HG02623 (cell line): ENCODE measurements around the gene ISM1.
A peak's percentile ranks its signal among the peaks of the same experiment; 100 is the strongest.

ENCODE experiments used
- ATAC-seq: cut with Tn5 transposase; IDR thresholded peaks from one replicate; pipeline ENCODE4 v1.9.1; 2021; ENCODE audit warnings: moderate library complexity; ENCODE audit not compliant: unreplicated experiment

ISM1 gene

DNA sequence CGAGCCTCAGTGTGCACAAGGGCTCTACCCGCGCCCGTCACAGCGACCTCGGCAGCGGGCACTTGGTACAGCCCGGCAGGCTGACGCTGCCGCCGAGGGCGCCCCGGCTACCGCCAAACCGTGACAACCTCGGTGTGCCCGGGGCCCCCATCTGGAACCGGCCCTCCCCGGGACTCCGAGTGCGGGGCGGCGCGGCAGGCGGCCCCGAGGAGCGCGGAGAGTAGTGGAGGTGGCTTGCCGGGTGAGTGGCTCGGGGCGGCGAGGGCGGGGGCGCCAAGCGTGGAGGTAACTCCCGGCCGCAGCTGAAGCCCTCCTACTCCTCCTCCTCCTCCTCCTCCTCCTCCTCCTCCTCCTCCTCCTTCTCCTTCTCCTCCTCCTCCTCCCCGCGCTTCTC lies at the start of gene ISM1:
Gene ISM1, plus strand, starts transcription at position 371 of the 394 bp plus-strand sequence. CDS start 503 bp downstream, outside the sequence.
- ATAC-seq, result no peak

DNA sequence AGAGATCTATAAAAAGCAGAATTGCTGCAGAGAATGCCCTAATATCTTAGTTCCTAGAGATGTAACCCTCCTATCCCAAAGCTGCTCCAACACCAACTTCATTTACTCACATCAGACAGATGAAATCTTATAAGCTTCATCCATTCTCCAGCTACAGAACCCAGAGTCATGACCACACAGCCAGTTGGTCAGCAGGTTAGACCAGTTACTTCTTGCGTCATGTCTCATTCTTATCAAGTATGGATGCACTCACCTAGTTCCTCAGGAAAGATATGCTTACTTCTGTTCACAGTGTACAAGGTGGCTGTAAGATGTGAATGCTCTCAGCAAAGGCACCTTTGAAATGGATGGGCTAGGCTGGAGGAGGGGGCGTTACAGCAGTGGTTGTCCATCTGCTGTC lies 47.9 kb upstream of the ISM1 start:
- no peak for ATAC-seq

DNA sequence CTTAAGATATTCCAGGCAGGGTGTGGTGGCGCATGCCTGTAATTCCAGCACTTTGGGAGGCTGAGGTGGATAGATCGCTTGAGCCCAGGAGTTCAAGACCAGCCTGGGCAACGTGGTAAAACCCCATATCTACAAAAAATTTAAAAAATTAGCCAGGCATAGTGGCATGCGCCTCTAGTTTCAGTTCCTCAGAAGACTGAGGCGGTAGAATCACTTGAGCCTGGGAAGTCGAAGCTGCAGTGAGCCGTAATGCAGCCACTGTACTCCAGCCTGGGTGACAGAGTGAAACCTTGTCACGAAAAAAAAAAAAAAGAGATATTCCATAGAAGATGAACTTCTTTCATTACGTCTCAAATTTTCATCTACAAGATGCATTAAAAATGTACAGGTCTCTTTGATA lies 46.7 kb upstream of the ISM1 start:
- peak; percentile 75 for ATAC-seq

DNA sequence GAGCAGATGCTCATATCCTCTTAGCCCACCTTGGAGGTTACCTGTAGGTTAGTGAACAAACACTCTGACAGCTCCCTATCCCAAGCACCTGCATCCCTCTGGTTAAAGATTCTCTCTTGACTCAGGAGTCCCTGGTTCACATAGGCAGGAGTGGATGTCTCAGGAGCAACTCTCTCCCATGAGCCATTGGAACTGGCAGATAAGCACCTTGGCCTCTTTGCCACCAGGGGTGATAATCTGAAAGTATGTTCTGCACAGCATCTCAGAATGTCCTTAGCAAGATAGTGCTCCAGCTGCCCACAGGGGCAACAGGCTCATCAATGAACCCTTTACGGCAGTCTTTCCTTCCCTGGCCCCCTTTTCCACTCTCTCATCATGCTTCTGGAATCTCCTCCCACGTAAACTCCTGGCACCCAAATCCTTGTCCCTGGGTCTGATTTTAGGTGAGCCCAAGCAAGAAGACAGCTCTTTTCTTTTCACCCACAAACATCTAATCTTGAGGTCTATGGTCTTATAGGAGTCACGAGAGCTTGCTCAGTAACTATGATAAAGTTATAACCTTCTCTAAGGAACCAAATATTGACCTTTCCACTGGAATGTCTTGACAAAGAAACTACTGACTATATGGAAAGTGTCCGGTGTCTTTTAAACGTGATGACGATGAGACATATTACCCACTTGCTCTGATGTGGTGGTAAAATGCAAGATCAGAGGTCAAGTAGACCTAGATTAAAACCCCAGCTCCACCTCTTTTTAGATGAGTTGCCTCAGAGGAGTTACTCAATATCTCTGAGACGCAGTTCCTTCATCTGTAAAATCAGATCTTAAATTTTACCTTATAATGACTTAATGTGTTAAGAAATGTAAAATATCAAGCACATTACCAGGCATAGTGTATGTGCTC lies 39.8 kb upstream of the ISM1 start:
- no peak for ATAC-seq

DNA sequence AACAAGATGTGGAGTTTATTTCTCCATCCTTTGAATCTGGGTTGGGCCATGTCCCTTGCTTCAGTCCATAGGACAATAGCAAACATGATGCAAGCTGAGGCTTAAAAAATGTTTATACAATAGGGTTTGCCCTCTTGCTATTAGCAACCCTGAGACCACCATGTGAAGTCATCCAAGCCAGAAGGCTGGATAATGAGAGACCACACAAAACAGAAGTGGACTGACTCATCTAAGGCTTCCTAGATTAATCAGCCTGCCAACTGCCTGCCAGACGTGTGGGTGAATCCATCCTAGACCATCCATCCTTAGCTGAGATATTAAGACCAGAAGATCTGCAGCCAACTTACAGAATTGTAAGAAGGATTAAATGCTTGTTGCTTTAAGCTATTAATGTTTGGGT lies 38.1 kb upstream of the ISM1 start:
- no peak for ATAC-seq

DNA sequence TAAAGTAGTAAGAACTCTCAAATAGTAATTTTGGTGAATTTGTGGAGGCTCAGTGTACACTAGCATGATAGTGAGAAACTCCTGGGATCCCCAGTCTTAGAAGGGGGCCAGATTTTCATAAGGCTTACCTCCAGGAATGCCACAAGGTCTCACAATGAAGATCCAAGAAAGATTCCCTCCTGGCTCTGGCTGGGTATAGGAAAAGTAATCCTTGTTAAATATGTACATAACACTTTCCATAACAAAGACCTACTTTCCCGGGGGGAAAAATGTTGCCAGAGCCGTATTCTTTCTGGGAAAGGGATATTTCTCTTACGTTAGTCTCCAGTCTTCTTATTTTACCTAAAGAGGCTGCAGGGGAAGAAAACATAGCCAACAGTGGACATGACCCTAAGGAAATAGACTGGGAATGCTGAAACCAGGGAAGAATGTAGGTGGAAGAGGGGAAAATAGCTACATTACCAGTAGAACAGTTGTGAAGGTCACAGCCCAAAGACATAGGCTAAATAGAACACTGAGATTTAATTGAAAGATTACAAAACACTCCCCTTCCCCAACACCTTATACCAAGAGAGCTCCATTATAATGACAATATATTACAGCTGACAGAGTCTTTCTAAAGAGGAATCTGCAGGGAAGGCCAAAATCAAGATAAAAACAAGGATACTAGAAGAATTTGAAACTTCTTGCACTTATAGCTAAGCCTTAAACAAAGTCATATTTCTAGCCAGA lies 34.9 kb upstream of the ISM1 start:
- ATAC-seq, result no peak

DNA sequence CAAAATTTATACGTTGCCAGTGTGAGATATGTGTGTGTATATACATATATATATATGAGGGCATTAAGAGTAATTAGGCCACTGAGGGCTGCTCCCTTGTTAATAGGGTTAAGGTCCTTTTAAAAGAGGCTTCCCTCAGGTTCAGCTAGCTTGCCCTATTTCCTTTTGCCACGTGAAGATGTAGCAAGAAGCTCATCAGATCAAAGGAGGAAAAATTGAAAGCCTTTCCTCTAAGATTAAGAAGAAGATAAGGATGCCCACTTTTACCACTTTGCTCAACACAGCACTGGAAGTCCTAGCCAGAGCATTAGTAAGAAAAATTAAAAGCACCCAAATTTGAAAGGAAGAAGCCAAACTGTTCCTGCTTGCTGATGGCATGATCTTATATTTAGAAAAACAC lies 33.2 kb upstream of the ISM1 start:
- no peak for ATAC-seq

DNA sequence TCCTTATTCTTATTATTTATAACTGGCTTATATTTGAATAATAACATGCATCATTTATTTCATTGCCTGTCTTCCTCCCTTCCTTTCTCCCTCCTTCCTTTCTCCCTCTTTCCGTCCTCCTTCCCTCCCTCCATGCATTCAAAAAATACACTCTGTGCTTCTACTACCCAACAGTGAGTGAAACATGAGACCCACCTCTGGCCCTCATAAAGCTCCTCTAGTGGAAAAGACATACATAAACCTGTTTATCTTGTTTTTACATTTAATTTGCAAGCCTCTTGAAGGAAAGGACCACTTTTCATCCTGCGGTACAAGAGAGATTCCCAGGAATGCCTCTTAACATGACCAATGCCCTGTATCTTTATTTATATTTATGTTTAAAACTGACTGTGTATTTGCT lies 21.8 kb upstream of the ISM1 start:
- no peak for ATAC-seq

DNA sequence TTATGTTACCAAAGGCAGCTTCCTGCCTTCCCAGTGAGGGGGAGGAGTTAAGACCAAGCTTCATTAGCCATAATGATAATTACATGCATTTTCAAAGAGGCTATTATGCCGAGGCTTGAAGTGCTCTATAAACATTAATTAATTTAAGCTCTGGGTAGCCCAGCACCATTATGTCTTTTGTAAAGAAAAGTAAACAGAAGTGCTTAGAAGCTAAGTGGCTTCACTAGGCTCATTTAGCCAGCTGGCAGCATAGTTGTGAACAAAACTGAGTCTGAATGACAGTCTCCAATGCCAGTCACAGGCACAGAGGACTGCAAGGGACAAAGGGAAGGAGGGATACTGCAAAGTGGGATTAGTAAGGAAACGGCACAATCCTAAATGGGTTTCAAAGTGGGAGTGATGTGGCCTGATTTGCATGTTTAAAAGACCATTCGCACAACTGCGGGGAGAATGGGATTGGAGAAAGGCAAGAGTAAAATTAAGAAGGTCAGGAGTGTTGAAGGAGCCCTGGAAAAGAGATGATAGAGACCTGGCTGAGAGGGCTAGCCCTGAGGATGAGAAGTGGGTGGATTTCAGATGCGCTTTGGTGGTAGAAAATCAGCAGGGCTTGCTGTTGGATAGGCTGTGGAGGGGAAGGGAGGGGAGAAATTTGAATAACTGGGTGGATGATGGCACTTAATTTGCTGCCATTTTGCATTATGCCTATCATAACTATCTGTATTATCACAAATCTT lies 20.1 kb upstream of the ISM1 start:
- ATAC-seq, result no peak

DNA sequence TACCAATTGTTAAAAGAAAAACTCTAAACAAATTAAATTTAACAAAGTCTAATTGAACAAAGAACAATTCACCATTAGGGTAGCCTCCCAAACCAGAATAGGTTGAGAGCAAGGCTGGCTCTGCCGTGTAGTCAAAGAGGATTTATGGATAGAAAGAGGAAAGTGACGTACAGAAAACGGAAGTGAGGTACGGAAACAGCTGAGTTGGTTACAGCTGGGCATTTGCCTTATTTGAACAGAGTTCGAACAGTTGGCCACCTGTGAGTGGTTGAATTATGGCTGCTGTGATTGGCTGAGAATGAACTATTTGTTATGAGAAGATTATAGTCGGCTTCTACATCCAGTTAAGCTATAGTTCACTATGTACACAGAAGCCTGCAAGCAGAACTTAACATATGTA lies 18.5 kb upstream of the ISM1 start:
- no peak for ATAC-seq

DNA sequence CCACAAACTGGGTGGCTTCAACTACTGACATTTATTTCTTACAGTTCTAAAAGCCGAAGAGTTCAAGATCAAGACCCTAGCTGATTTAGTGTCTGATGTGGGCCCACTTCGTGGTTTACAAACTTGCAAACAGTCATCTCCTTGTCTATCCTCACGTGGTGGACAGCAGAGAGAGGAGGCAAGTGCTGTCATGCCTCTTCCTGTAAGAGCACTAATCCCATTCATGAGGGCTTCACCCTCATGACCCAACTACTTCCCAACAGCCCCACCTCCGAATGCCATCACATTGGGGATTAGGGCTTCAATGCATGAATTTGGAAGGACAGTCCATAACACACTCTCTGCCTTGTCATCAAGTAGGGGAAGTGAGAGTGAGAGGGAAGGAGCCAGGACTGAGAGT lies 15.6 kb upstream of the ISM1 start:
- no peak for ATAC-seq

DNA sequence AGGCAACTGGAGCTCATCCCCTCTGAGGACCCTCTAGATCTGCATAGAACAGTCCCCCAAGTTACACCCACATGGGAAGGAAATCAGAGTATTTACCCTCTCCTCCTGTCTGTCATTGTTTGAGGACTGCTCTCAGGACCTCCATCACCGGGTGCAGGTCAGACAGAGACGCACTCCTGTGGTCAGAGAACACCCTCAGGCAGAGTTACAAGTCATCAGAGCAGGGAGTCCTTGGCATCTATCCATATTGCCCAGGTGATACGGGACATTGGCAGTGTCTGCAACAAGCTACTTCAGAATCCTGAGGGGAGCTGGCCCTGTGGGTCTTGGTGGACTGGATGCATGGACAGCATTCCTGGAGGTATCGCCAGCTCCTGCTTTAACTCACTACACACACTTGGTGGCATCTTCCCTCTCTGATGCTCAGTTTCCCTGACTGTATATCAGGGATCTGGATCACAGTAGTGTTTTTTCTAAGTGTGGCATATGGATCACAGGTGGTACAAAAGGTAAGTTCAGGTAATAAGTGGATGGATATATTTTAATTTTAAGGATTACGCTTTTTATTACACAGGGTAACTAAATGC lies 15.1 kb upstream of the ISM1 start:
- no peak for ATAC-seq

DNA sequence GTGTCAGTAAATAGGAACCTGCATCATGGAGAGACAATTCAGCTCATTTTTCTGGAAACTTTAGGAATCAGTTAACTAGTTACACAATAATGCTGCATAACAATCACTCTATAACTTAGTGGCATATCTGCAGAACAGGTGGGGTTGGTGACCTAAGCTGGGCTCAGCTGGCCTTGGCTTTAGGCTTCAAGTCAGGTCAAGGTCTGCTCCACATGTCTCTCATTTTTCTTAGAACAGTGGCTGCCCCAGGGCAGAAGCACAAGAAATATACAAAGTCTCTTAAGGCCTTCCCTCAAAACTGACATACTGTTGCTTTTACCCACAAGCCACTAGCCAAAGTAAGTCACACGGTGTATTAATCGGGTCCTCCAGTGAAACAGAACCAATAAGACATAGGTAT lies 14.1 kb upstream of the ISM1 start:
- no peak for ATAC-seq

DNA sequence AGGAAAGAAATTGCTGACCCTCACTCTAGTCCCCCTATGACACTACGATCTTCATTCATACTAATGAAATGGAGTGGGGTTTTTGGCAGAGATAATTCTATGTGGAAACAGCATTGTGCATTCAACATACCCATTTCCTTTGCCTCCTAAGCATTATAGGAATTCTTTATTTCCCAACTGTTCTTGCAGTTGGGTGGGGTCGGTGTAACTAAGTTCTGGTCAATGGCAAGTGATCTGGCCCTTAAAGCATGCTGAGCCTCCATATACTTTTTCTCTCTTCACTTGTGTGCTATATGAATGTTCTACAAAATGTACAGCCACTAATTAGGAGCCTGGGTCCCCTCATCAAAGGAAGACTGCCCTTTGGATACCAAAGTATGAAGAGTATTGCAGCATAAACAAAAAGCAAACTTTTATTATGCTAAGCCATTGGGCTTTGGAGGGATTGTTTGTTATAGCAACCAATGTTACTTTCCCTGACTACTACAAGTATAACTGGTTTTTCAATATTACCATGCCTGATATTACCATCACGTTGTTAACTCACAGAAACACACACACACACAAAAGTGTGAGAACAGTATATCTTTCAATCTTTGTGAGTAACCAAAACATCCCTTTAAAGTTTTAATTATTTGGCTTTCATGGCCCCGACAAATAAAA lies 9.0 kb upstream of the ISM1 start:
- no peak for ATAC-seq

DNA sequence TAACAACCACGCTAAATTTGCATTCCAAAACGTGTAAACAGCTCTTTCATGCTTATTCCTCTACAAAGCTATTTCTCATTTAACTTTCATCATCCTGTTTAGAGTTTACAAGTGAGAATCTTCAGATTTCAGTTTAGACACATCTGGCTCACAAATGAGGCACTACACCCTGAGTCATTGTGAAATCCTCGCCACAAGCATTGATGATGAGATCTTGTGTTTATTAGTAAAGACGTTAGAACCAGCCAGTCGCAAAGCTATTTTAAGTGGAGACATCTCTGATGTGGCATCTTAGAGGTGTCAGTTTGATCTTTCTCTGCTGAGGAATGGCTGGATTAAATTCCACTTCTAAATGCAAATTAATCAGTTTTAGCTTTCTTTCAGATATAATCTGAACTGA lies 8.3 kb upstream of the ISM1 start:
- no peak for ATAC-seq

DNA sequence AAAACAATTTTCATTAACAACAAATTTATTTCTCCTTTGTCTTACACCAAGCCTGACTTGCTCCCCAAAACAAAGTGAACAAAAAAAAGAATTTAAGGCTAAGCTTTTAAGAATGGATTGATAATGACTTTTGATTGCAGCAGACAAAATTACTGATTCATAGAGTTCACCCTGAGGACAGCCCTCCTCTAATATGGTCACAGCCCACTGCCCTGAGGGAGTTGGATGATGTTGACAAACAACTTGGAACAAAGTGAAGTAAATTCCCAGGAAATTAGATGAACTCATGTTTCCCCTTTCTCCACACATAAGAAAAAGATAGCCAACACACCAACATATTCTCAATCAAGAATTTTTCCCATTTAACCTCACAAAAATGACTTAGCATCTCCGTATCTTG lies 7.7 kb upstream of the ISM1 start:
- no peak for ATAC-seq

DNA sequence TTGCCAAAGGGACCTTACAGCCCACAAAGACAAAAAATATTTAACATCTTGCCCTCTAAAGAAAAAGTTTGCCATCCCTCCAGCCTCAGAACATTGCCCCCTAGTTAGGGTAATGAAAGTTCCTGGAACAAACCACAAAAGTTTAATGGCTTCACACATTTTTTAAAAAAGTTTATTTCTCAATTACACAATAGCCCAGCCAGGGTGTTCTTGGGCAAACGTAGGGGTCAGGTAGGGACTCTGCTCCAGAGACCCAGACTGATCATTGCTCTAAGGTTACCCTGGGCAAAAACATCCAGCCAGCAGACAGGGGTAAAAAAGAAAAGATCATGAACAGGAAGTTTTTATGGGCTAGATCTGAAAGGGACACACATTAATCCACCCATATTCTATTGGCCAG lies 4.5 kb upstream of the ISM1 start:
- no peak for ATAC-seq

DNA sequence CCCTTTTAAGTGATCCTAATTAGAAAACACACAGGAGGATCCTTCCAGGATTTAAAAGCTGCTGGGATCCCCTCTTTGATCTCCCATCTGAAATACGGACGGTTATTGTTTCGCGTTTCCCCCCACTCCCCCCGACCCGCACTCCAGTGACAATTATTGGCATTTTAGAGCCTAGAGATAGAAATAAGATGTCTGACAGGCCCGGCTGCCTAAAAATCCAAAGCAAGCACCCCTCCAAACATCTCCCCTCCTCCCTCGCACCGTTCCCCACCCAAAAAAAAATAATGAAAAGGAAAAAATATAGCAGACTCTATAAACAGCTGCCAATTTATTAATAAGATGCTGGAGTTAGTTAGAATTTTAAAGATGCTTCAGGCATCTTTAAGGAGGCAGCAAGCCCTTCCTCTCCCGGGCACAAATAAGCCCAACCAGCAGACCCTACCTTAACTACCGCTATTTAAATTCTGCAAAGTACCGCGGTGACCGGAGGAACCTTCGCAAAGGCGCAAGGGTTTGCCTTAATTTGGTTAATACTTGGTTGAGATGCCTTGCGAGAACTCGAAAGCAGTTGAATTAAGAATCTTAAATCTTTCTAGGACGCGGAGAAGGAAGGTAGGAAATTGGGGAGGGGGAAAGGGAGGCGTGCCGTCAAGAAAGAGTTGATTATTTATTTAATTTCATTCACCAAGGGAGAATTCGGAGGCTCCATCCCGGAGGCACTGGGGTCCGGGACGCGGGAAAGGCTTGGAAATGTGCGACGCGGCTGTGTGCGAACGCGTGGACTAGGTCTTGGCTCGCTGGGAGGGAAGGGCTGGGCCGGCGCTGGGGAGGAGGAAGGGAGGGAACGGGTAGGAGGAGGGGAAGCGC lies 1.5 kb upstream of the ISM1 start:
- ATAC-seq, result no peak

DNA sequence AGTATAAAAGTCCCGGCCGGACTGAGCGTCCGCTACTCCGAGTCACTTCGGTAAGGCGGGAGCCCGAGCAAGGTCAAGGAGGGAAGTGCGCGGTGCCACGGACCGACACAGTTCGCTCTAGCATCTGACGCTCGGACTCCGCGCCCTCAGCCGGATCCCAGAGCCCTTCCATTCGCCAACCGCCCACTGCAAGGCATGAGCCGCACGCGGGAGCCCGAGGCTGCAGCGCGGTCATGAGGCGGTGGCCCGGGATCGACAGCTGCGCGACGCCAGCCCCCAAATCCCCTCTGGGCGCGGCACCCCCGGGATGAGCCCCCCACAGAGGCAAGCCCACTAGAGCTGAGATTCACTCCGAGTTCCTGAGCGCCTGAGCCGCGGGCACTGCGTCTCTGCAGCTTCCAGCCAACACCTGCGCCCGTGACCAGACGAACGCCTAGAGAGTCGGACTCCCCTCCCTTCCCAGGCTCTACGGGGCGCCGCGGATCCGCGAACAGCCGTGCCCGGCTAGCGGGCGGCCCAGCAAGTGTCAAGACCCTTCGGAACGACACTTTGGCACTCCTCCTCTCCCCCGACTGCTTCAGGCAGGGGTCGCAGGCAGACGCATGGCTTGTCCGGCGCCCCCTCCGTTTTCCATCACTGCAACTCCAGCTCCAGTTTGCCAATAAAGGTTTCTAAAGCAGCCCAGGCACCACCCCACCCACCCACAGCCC lies 725 bp upstream of the ISM1 start:
- no peak for ATAC-seq
